Activated CD8-positive, alpha-beta memory T cell treated with anti-CD3 and anti-CD28 coated beads for 1 hour (primary cell): Measurements from ENCODE around the gene ZFP82.

Experiments
- DNase-seq, 2 donors: peaks; one replicate each; pipeline ENCODE4 v3.0.0-alpha.2; 2020; ENCODE audit warnings: low read depth in 1 of 2; ENCODE audit errors: extremely low read depth in 1 of 2

ZFP82 gene

DNA sequence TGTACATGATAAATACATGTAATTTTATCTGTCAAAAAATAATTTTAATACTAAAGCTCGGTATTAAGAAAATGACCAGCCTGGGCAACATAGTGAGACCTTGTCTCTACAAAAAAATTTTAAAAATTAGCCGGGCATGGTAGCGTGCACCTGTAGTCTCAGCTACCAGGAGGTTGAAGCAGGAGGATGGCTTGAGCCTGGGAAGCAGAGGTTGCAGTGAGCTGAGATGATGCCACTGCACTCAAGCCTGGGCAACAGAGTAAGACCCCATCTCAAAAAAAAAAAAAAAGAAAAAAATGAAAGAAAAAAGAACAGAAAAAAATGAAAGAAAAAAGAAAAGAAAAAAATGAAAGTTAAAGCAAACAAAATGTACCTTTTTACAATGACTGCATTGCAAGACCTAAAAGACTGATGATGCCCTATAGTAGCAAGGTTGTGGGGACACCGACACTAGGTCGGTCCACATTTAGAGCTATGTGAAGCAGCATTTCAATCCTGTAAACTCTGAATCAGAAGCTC, 44.7 kb downstream of the ZFP82 start:
- DNase-seq: no peak

DNA sequence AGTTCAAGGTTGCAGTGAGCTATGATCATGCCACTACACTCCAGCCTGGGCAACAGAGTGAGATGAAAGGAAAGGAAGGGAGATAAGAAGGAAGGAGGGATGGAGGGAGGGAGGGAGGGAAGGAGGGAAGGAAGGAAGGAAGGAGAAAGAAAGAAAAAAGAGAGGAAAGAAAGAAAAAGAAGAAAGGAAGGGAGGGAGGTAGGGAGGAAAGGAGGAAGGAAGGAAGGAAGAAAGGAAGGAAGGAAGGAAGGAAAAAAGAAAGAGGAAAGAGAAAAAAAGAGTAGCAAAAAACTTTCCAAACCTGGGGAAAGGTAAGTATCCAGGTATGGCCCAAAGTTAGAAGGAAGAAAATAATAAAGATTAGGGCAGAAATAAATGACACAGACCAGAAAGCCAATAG, 46.6 kb downstream of the ZFP82 start:
- DNase-seq: no peak

DNA sequence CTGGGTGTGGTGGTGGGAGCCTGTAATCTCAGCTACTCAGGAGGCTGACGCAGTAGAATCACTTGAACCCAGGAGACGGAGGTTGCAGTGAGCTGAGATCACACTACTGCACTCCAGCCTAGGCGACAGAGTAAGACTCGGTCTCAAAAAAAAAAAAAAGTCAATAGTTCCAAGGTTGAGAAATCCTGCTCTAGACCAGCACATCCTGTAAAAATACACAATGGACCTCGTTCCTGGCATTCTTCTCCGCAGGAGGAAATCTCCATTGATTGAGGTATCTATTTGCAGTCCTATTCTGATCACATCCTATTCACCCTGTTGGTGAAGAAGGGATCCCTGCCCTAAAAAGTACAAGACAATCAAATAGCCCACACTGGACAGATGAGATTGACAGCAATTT, 54.6 kb downstream of the ZFP82 start:
- DNase-seq: no peak
